ENCODE measurements around the gene ALDH1B1. TPM values are rescaled to one million over a fixed set of nuclear protein-coding genes. Genes with fewer than 3 reads are reported as not detected.
A peak's percentile ranks its signal among the peaks of the same experiment; 100 is the strongest.

The ALDH1B1 gene
- total RNA-seq (2014; rRNA removed; shearing (Covaris generic); ENCODE audit: low replicate concordance), result 61.3 and 79.0 TPM in 2 replicates

DNA sequence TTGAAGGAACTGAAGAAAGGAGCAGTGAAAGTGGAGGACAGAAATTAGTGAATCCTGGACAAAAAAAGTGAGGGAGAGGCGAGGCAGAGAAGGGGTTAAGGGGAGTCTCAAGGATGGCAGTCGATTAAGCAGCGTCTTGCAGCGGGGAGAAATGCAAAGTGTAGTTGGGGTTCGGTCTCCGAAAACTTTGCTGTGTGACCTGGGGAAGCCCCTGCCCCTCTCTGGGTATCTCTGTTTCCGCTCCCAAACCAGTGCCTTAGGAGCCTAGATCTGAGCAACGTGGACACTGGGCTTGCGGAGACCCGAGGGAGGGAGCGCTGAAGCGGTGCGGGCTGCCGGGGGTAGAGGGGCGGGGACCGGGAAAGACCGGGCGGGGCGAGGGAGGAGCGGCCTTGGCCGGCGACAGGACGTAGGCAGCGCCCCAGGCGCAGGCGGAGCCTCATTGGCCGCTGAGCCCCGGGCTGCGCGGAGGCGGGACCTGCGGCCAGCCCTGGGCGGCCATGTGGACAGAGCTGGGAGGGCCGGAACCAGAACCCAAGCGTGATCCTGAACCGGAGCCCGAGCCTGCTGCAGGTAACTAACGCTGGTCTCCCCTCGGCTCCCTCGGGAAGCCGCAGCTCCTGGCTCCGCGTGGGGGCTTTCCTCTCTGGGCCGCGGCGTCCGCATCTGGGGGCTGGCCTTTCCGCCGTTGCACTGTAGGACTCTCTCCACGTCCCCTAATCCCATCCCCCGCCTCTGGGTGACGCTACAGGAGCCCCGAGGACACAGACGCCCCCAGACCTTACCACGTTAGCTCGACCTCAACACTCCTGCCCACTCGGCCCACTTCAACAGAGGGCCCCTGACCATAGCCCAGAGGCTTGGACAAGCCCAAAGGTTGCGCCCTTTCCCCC, at the start of gene ALDH1B1:
ALDH1B1 (plus strand) TSS at position 468 of the 893 bp plus-strand sequence. CDS start 3,047 bp downstream, outside the sequence.
- Histone ChIP-seq H3K4me3 (peak within 1 kb of the TSS; percentile 81), H3K36me3 (peaks cover 33% of the 10 kb centered on the region), H3K27me3 (no peaks in the 10 kb centered on the region), H3K9me3 (no peaks in the 10 kb centered on the region)
- DNase-seq, result peak; percentile 94

- DNase-seq, result no peak
Observed at GRCh38 chr9:38343037-38343436, 49.5 kb upstream of the ALDH1B1 start.

DNA sequence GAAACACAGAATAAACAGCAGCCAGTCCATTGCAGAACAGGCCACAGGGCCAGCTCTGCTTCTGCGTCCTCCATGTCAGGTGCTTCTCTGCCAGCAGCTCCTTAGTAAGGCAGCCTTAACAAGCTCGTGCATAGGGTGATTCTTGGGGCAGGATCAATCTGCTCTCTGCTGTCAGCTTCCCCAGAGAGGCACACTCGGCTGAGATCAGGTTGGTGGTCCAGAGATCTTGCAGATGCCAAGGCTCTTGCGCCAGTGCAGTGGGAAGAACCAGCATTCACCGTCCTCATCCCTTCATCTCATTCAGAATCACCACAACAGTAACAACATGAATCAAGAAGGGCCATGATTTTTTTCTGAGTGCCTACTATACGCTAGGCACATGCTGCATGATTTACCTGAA, 49.0 kb upstream of the ALDH1B1 start:
- no peak for DNase-seq
- H3K4me3 ChIP-seq, result no peak overlapping the region
- no peaks in the 10 kb centered on the region for H3K9me3 ChIP-seq
- no peaks in the 10 kb centered on the region for H3K36me3 ChIP-seq
- peaks cover 2% of the 10 kb centered on the region; the same call in 1 of the 2 replicates for H3K27me3 ChIP-seq

More at GRCh38 chr9:38343037-38343436, 49.5 kb upstream of the ALDH1B1 start:
- Histone ChIP-seq H3K27me3 (peaks cover 2% of the 10 kb centered on the region; the same call in 1 of the 2 replicates), H3K9me3 (no peaks in the 10 kb centered on the region), H3K4me3 (no peak overlapping the region), H3K36me3 (no peaks in the 10 kb centered on the region)

DNA sequence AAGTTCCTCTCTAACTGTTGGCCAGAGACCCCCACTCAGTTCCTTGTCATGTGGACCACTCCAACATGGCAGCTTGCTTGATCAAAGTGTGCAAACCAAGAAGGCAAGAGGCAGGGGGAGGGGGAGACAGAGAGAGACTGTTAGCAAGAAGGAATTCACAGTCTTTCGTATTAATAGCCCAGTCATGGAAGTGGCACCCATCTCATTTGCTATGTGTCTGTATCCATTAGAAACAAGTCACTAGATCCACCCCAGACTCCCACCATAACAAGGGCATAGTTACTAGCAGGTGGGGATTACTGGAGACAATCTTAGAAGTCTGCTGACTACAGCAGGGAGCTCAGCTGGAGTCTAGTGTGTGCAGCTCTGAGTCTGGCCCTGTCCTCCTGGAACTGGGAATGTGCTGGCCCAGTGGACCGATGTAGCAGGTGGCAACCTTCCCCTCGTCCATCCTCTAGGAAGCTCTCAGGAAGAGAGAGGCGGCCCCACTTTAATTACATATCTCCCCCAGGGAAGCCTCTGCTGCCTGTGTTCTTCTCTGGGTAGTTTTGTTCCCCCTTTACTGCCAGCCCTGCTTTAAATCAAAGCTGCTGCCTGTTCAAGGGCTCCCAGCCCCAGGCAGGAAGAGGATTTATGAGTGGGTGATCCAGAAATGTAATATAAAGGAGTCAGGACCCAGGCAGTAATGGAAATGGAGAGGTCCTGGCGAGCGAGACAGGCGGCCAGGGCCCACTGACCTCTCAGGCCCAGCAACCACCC, 47.8 kb upstream of the ALDH1B1 start:
- H3K4me3 ChIP-seq, result no peak overlapping the region
- no peaks in the 10 kb centered on the region for H3K36me3 ChIP-seq
- DNase-seq, result no peak
- H3K9me3 ChIP-seq, result no peaks in the 10 kb centered on the region
- H3K27me3 ChIP-seq, result peaks cover 2% of the 10 kb centered on the region; the same call in 1 of the 2 replicates

- Histone ChIP-seq H3K36me3 (no peaks in the 10 kb centered on the region), H3K4me3 (no peak overlapping the region), H3K27me3 (peaks cover 5% of the 10 kb centered on the region), H3K9me3 (no peaks in the 10 kb centered on the region)
- no peak for DNase-seq
Observed at GRCh38 chr9:38345851-38346755, 46.4 kb upstream of the ALDH1B1 start.

- DNase-seq, result peak; percentile 10
- Histone ChIP-seq H3K36me3 (no peaks in the 10 kb centered on the region), H3K27me3 (peaks cover 5% of the 10 kb centered on the region), H3K4me3 (no peak overlapping the region), H3K9me3 (no peaks in the 10 kb centered on the region)
Observed at GRCh38 chr9:38346811-38347210, 45.7 kb upstream of the ALDH1B1 start.

- Histone ChIP-seq H3K27me3 (peaks cover 5% of the 10 kb centered on the region), H3K36me3 (no peaks in the 10 kb centered on the region), H3K9me3 (no peaks in the 10 kb centered on the region), H3K4me3 (no peak overlapping the region)
- peak; percentile 55 for DNase-seq
Observed at GRCh38 chr9:38347271-38347671, 45.2 kb upstream of the ALDH1B1 start.

GRCh38 chr9:38347946-38348345, 44.6 kb upstream of the ALDH1B1 start:
- DNase-seq, result no peak
- no peaks in the 10 kb centered on the region for H3K9me3 ChIP-seq
- H3K27me3 ChIP-seq, result peaks cover 5% of the 10 kb centered on the region
- H3K4me3 ChIP-seq, result no peak overlapping the region
- H3K36me3 ChIP-seq, result no peaks in the 10 kb centered on the region

- Histone ChIP-seq H3K9me3 (no peaks in the 10 kb centered on the region), H3K27me3 (peaks cover 3% of the 10 kb centered on the region; the same call in 1 of the 2 replicates)
- DNase-seq, result no peak
Observed at GRCh38 chr9:38350529-38350928, 42.0 kb upstream of the ALDH1B1 start.

DNA sequence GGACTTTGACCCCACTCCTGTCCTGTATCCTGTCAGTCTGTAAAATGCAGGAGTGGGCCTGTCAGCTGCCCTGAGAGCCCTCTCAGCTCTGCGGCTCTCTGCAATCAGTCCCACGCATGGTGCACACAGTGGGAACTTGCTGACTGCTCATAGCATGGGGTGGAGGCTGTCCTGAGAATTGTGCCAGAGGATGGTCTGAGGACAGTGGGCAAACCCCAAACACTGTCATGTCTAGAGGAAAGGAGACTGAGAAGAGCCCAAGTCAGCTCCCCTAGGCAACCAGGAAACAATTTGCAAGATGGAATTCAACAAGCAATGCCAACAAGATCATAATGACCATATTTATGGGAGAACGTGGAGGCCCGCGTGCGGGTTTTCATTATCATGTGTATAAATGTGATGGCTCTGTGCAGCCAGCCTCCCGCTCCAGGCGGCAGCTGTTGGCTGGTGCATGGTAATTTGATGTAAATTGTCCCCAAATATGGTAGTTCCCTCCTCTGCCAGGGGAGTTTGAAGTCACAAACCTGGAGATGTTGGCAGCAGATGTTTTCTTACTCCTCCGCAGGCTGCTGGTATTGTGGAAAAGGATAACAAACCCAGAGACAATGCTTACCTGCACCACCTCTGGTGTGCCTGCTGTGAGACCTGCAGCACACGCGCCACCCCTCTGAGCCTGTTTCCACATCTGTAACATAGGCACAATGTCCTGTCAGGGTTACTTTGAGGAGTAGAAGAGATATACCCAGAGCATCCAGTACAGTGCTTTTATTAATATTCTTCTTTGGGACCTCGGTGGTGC, 39.8 kb upstream of the ALDH1B1 start:
- no peak for DNase-seq
- Histone ChIP-seq H3K27me3 (peaks cover 3% of the 10 kb centered on the region; the same call in 1 of the 2 replicates), H3K36me3 (no peaks in the 10 kb centered on the region), H3K9me3 (no peaks in the 10 kb centered on the region), H3K4me3 (no peak overlapping the region)

More at GRCh38 chr9:38350529-38350928, 42.0 kb upstream of the ALDH1B1 start:
- H3K4me3 ChIP-seq, result no peak overlapping the region
- H3K36me3 ChIP-seq, result no peaks in the 10 kb centered on the region

GRCh38 chr9:38355115-38355514, 37.4 kb upstream of the ALDH1B1 start:
- H3K4me3 ChIP-seq, result no peak overlapping the region
- no peaks in the 10 kb centered on the region for H3K9me3 ChIP-seq
- H3K27me3 ChIP-seq, result peaks cover 3% of the 10 kb centered on the region; the same call in 1 of the 2 replicates
- DNase-seq, result no peak
- no peaks in the 10 kb centered on the region for H3K36me3 ChIP-seq

DNA sequence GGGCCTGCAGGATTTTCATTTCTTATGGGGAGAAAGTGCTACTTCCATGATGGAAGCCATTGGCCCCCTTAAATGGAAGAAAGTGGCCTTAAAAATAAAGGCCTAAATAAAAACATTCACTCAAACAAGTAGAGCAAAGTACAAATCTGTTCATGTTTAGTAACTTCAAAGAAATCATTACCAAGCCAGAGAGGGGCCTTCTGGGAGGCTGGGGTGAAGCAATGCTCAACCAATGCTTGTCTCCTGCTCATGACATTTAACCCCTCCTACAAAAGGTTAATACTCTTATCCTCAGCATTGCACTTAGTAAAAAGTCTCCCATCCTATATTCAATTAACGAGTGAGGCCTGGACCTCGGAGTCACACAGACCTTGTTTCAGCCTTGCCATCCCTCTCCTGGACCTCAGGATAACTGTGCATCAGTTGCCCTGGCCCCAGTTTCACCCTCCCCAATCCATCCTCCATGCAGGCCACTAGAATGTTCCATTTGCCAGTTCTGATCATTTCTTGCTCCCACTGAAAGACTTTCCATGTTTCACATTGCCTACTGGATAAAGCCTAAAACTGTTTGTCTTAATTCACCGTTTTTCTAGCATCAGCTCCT, 36.9 kb upstream of the ALDH1B1 start:
- no peak overlapping the region for H3K4me3 ChIP-seq
- no peaks in the 10 kb centered on the region for H3K9me3 ChIP-seq
- H3K27me3 ChIP-seq, result no peaks in the 10 kb centered on the region; the same call in 1 of the 2 replicates
- no peaks in the 10 kb centered on the region for H3K36me3 ChIP-seq
- DNase-seq, result no peak

DNA sequence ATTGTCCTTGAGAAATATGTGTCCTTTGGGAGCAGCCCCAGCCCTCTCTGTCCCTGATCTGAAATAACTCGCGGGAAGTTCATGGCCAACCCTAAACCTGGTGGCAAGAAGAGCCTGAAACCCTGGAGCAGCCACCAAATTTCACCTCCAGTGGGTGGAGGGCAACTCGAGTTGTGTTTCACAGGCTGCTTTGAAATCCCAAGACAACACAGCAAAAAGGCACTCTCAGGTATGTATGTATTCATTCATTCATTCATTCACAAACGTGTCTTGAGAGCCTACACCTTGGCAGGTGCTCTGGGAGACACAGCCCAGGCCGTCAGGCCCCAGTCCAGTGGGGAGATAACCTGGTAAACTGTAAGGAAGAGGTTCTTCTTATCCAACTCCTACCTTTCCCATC, 35.7 kb upstream of the ALDH1B1 start:
- H3K27me3 ChIP-seq, result no peaks in the 10 kb centered on the region
- no peak for DNase-seq
- H3K4me3 ChIP-seq, result no peak overlapping the region
- no peaks in the 10 kb centered on the region for H3K36me3 ChIP-seq
- H3K9me3 ChIP-seq, result no peaks in the 10 kb centered on the region

DNA sequence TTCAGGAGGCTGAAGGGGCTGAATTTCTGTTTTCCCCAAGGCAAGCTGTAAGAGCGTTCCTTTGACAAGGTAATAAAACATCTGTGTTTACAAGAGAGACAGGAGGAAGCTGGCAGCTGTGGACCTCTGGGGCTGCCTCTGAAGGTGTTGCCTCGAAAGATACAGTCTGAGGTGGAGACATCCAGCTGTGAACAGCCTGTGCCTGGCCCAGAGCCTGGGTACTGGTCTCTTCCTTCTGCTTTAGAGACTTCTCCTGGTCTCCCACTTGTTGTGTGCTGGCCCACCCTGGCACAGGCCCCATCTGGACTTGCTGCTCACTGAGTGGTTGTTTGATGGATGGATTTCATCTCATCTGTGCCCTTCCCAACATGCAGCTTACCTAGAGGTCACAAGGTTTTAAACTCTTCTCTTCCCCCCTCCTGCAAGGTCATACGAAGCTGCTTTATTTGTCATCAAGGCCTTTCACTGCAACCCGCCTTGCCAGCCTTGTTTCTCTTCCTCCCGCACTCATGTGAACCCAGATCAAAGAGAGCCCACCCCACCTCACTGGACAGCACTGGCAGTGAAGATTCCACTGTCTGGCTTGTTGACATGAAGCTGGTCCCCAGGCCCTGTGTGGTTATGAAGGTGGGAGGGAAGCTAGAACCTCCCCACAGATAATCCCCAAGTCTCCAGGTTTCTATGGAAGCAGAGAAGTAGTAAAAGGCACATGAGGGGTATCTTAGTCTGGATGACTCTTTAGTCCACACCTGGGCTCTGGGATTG, 35.0 kb upstream of the ALDH1B1 start:
- no peak for DNase-seq
- no peaks in the 10 kb centered on the region for H3K36me3 ChIP-seq
- H3K9me3 ChIP-seq, result no peaks in the 10 kb centered on the region
- no peaks in the 10 kb centered on the region for H3K27me3 ChIP-seq
- no peak overlapping the region for H3K4me3 ChIP-seq

Measured in MG63 (cell line).